Uterus (tissue), 2 donors: ENCODE data around the gene ADCY5.

Experiments
- CTCF ChIP-seq, 4 experiments: fragments of 200-600 bp in 2 of 4; fragments of 450-650 bp in 2 of 4; sonication (generic) in 2 of 4; IDR thresholded peaks; one replicate each; pipeline ENCODE4 v1.5.1; 2016 to 2019; ENCODE audit warnings: antibody characterized with exemption in 4 of 4, mild to moderate bottlenecking in 2 of 4, moderate library complexity in 1 of 4
- POLR2A ChIP-seq, 2 donors: fragments of 450-650 bp; IDR thresholded peaks; one replicate each; pipeline ENCODE4 v1.6.1; 2016; ENCODE audit warnings: antibody characterized with exemption in 2 of 2, mild to moderate bottlenecking in 1 of 2, moderate library complexity in 1 of 2

GRCh38 chr3:123423806-123424205, 25.1 kb downstream of the ADCY5 start:
- no peak for TF ChIP-seq POLR2A (IDR thresholded peaks at IDR 0.05)
- no peak for TF ChIP-seq CTCF (IDR thresholded peaks at IDR 0.05)
